ENCODE results near the gene OBSCN. TPM values are rescaled to one million over a fixed set of nuclear protein-coding genes. Genes with fewer than 3 reads are reported as not detected.

Gene OBSCN
- total RNA-seq, 2 donors from 2014 or later: 14.5 to 34.9 TPM

- Histone ChIP-seq H3K27ac (peak overlapping the region in 3 of 4 donors; percentile 45 to 63 (median 61)), H3K27me3 (no peaks in the 10 kb centered on the region), H3K4me1 (peaks cover 9% of the 10 kb centered on the region), H3K9me3 (peaks cover 0 to 9% (median 0%) of the 10 kb centered on the region in 3 donors), H3K36me3 (replicated peaks in 1 of 2; ENCODE audit: insufficient read depth in 1 of 2, low read depth in 2 of 2) (peaks cover 0 to 7% of the 10 kb centered on the region in 2 donors), H3K4me3 (peak overlapping the region in 1 of 2 donors; percentile 7)
- TF ChIP-seq, protein P1, sequence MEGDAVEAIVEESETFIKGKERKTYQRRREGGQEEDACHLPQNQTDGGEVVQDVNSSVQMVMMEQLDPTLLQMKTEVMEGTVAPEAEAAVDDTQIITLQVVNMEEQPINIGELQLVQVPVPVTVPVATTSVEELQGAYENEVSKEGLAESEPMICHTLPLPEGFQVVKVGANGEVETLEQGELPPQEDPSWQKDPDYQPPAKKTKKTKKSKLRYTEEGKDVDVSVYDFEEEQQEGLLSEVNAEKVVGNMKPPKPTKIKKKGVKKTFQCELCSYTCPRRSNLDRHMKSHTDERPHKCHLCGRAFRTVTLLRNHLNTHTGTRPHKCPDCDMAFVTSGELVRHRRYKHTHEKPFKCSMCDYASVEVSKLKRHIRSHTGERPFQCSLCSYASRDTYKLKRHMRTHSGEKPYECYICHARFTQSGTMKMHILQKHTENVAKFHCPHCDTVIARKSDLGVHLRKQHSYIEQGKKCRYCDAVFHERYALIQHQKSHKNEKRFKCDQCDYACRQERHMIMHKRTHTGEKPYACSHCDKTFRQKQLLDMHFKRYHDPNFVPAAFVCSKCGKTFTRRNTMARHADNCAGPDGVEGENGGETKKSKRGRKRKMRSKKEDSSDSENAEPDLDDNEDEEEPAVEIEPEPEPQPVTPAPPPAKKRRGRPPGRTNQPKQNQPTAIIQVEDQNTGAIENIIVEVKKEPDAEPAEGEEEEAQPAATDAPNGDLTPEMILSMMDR (IDR thresholded peaks at IDR 0.05): peak in 1 of 7 experiments; percentile 12
- no peak for TF ChIP-seq POLR2A (IDR thresholded peaks at IDR 0.05)
- ATAC-seq (peak; percentile 57), DNase-seq (peak; percentile 22 to 77 (median 29))
- intact Hi-C loops (cut with DNase I): no loop called here
- WGBS, 2 donors: 81% methylated on average over 13 to 39 of the region's 40 CpGs
Observed at GRCh38 chr1:228315945-228316588, 108.2 kb downstream of the OBSCN start.

- H3K36me3 ChIP-seq (replicated peaks in 1 of 2; ENCODE audit: insufficient read depth in 1 of 2, low read depth in 2 of 2): peaks cover 0 to 7% of the 10 kb centered on the region in 2 donors
- 93 to 95% methylated on average over 23 to 32 of the region's 47 CpGs for WGBS, 2 donors
- ATAC-seq (no peak), DNase-seq (peak in 1 of 4 donors; percentile 7)
- intact Hi-C loops (cut with DNase I): no loop called here
- peak overlapping the region in 2 of 4 donors; percentile 61 to 63 for H3K27ac ChIP-seq
- no peak overlapping the region for H3K4me3 ChIP-seq
- TF ChIP-seq POLR2A (IDR thresholded peaks at IDR 0.05): no peak
- TF ChIP-seq, protein P1 (IDR thresholded peaks at IDR 0.05): no peak
- peaks cover 9% of the 10 kb centered on the region for H3K4me1 ChIP-seq
- peaks cover 0 to 9% (median 0%) of the 10 kb centered on the region in 3 donors for H3K9me3 ChIP-seq
- H3K27me3 ChIP-seq: no peaks in the 10 kb centered on the region
Observed at GRCh38 chr1:228316589-228317387, 108.9 kb downstream of the OBSCN start.

GRCh38 chr1:228317411-228317828, 109.6 kb downstream of the OBSCN start:
- H3K36me3 ChIP-seq (replicated peaks in 1 of 2; ENCODE audit: insufficient read depth in 1 of 2, low read depth in 2 of 2): peaks cover 0 to 7% of the 10 kb centered on the region in 2 donors
- H3K4me1 ChIP-seq: peaks cover 9% of the 10 kb centered on the region
- H3K27me3 ChIP-seq: no peaks in the 10 kb centered on the region
- no peak overlapping the region for H3K27ac ChIP-seq
- intact Hi-C loops (cut with DNase I): no loop called here
- H3K4me3 ChIP-seq: no peak overlapping the region
- ATAC-seq (no peak), DNase-seq (peak in 1 of 4 donors; percentile 8)
- TF ChIP-seq, protein P1 (IDR thresholded peaks at IDR 0.05): no peak
- TF ChIP-seq POLR2A (IDR thresholded peaks at IDR 0.05): no peak
- WGBS, 2 donors: 86% methylated on average over 14 of the region's 14 CpGs; no CpG with 5 or more reads in 1 of the 2 donors
- H3K9me3 ChIP-seq: peaks cover 0 to 3% (median 0%) of the 10 kb centered on the region in 3 donors

GRCh38 chr1:228317891-228318810, 110.3 kb downstream of the OBSCN start:
- intact Hi-C loops (cut with DNase I): no loop called here
- peaks cover 0 to 7% of the 10 kb centered on the region in 2 donors for H3K36me3 ChIP-seq (replicated peaks in 1 of 2; ENCODE audit: insufficient read depth in 1 of 2, low read depth in 2 of 2)
- DNase-seq: peak in 1 of 4 donors; percentile 2
- H3K27me3 ChIP-seq: no peaks in the 10 kb centered on the region
- WGBS, 2 donors: 91 to 92% methylated on average over 4 to 15 of the region's 16 CpGs
- H3K27ac ChIP-seq: no peak overlapping the region
- peaks cover 9% of the 10 kb centered on the region for H3K4me1 ChIP-seq
- ATAC-seq: no peak
- TF ChIP-seq, protein P1 (IDR thresholded peaks at IDR 0.05): no peak
- TF ChIP-seq POLR2A (IDR thresholded peaks at IDR 0.05): no peak
- H3K4me3 ChIP-seq: no peak overlapping the region
- no peaks in the 10 kb centered on the region for H3K9me3 ChIP-seq
